K562 (cell line): Measurements from ENCODE around the gene PLD1. TPM values are rescaled to one million over a fixed set of nuclear protein-coding genes. Genes with fewer than 3 reads are reported as not detected.

Experiments used
- ATAC-seq: fragments of 200-7000 bp; cut with Tn5 transposase; 3 replicates; pipeline ENCODE4 v1.9.1; 2020; ENCODE audit warnings: moderate library complexity
- BruUV-seq: library from RNA; stranded (reverse); fragments of 400-500 nt; replicated peaks from 2 replicates; lab custom pipeline; 2021; lab: Mats Ljungman, UMichigan
- CTCF ChIA-PET: fragments of 300-600 bp; formaldehyde crosslinking; extraction: SDS; loops from one replicate; lab custom pipeline; 2021; ENCODE audit warnings: low intra/inter-chr PET ratio; lab: Yijun Ruan, JAX
- POLR2A ChIA-PET: fragments of 300-600, 350-650 bp; sonication (Branson Sonifier 250); formaldehyde crosslinking; extraction: SDS; loops from one replicate; lab custom pipeline; 2021; ENCODE audit warnings: antibody characterized with exemption, inconsistent platforms; lab: Yijun Ruan, JAX
- DNase-seq, 4 experiments: peaks; one replicate each; pipeline versions ENCODE4 v3.0.0 to v3.0.0-alpha.2; 2011 to 2018; ENCODE audit warnings: low spot score in 3 of 4, mixed read lengths in 3 of 4; ENCODE audit errors: extremely low read depth in 1 of 4
- FAIRE-seq: peaks from 2 replicates; lab custom pipeline; 2011; peaks lifted over from hg19 to GRCh38; lab: Jason Lieb, UNC
- H2AFZ ChIP-seq: 2 replicates; pipeline ENCODE4 v1.6.0; 2011; ENCODE audit warnings: low read depth, low read length, control low read depth, inconsistent platforms
- H3K27ac ChIP-seq: fragments of 200-600 bp; 3 replicates; pipeline ENCODE4 v1.8.0; 2011; ENCODE audit warnings: low read depth, mild to moderate bottlenecking, control low read depth, inconsistent platforms, low read length, moderate library complexity, mixed read lengths; ENCODE audit errors: extremely low read depth
- H3K27me3 ChIP-seq, 2 experiments: fragments of 300-600 bp in 1 of 2; 2 replicates in 1 of 2; 3 replicates in 1 of 2; pipeline versions ENCODE4 v1.6.0 to v1.8.0; 2011; ENCODE audit warnings: inconsistent platforms in 2 of 2, low read length in 2 of 2, mild to moderate bottlenecking in 1 of 2, mixed read lengths in 1 of 2, moderate library complexity in 1 of 2; ENCODE audit not compliant: control insufficient read depth in 2 of 2, insufficient read depth in 2 of 2
- H3K36me3 ChIP-seq: fragments of 300-600 bp; 3 replicates; pipeline ENCODE4 v1.8.0; 2011; ENCODE audit warnings: mild to moderate bottlenecking, low read length, inconsistent platforms; ENCODE audit not compliant: control insufficient read depth, insufficient read depth
- H3K4me1 ChIP-seq, 2 experiments: fragments of 200-600 bp in 1 of 2; replicated peaks in 1 of 2; 2 replicates in 1 of 2; 3 replicates in 1 of 2; pipeline versions ENCODE4 v1.5.1 to v1.8.0; 2011; ENCODE audit warnings: inconsistent platforms in 2 of 2, low read length in 2 of 2, mild to moderate bottlenecking in 1 of 2, mixed read lengths in 1 of 2, moderate library complexity in 1 of 2; ENCODE audit not compliant: control insufficient read depth in 2 of 2, insufficient read depth in 2 of 2
- H3K4me2 ChIP-seq: 2 replicates; pipeline ENCODE4 v1.6.1; 2011; ENCODE audit warnings: low read length, control low read depth, inconsistent platforms, mixed read lengths; ENCODE audit not compliant: insufficient read depth
- H3K4me3 ChIP-seq: fragments of 200-600 bp; sonication (generic), shearing (Covaris generic); 2 replicates; pipeline ENCODE4 v1.5.1; 2016; ENCODE audit warnings: control low read depth, inconsistent platforms
- H3K79me2 ChIP-seq: fragments of 200-600 bp; 3 replicates; pipeline ENCODE4 v1.8.0; 2011; ENCODE audit warnings: low read length, inconsistent platforms; ENCODE audit not compliant: control insufficient read depth, insufficient read depth
- H3K9ac ChIP-seq, 2 experiments: 2 replicates each; pipeline versions ENCODE4 v1.6.0 to v1.6.1; 2011; ENCODE audit warnings: low read depth in 2 of 2, low read length in 2 of 2, control low read depth in 1 of 2, inconsistent platforms in 1 of 2, mild to moderate bottlenecking in 1 of 2, mixed read lengths in 1 of 2; ENCODE audit not compliant: insufficient read depth in 1 of 2
- H3K9me1 ChIP-seq: one replicate; pipeline ENCODE4 v1.6.0; 2011; ENCODE audit warnings: inconsistent platforms, mild to moderate bottlenecking, low read length, moderate library complexity; ENCODE audit not compliant: control insufficient read depth, insufficient read depth
- H3K9me3 ChIP-seq: replicated peaks from 2 replicates; pipeline ENCODE4 v1.5.1; 2011; ENCODE audit warnings: low read depth, low read length, inconsistent platforms; ENCODE audit not compliant: control insufficient read depth, insufficient read depth
- H4K20me1 ChIP-seq: replicated peaks from 2 replicates; pipeline ENCODE4 v1.6.1; 2011; ENCODE audit warnings: low read length, inconsistent platforms, mixed read lengths; ENCODE audit not compliant: control insufficient read depth, insufficient read depth
- ARID2 ChIP-seq: fragments of 450-650 bp; IDR thresholded peaks from 2 replicates; pipeline ENCODE4 v1.6.1; 2017; ENCODE audit warnings: antibody characterized with exemption, mild to moderate bottlenecking
- BCL6 ChIP-seq: fragments of 250-450 bp; sonication (Bioruptor Pico); IDR thresholded peaks from 2 replicates; pipeline ENCODE4 v1.4.0; 2020
- DMBX1 ChIP-seq: fragments of 250-450 bp; sonication (Bioruptor Pico); IDR thresholded peaks from 2 replicates; pipeline ENCODE4 v1.8.0; 2022; ENCODE audit warnings: inconsistent platforms, mild to moderate bottlenecking, moderate library complexity, borderline replicate concordance
- ID3 ChIP-seq, 2 experiments: fragments of 250-450 bp in 1 of 2; fragments of 450-650 bp in 1 of 2; sonication (Bioruptor Pico) in 1 of 2; IDR thresholded peaks; 2 replicates each; pipeline versions ENCODE4 v1.6.1 to v1.8.0; 2016 to 2021; ENCODE audit warnings: mild to moderate bottlenecking in 2 of 2, moderate library complexity in 2 of 2, missing compliant biosample characterization in 1 of 2, missing genetic modification characterization in 1 of 2
- NCOA1 ChIP-seq: fragments of 450-650 bp; IDR thresholded peaks from 2 replicates; pipeline ENCODE4 v1.6.1; 2016; ENCODE audit warnings: low read depth
- NFIC ChIP-seq: fragments of 450-650 bp; IDR thresholded peaks from 2 replicates; pipeline ENCODE4 v1.6.1; 2017; ENCODE audit warnings: mild to moderate bottlenecking, inconsistent platforms
- PHF21A ChIP-seq: fragments of 450-650 bp; IDR thresholded peaks from 2 replicates; pipeline ENCODE4 v1.6.1; 2017; ENCODE audit warnings: low read depth, borderline replicate concordance
- PTBP1 ChIP-seq: fragments of 200-400 bp; formaldehyde crosslinking; IDR thresholded peaks from 2 replicates; pipeline ENCODE4 v1.6.1; 2017; ENCODE audit warnings: low read depth, low read length
- RCOR1 ChIP-seq, 2 experiments: IDR thresholded peaks; 2 replicates each; pipeline ENCODE4 v1.6.1; 2012; ENCODE audit warnings: low read depth in 2 of 2, low read length in 2 of 2, borderline replicate concordance in 1 of 2, improper control_type of control experiment in 1 of 2
- SMAD4 ChIP-seq: fragments of 250-450 bp; sonication (Bioruptor Pico); conservative IDR thresholded peaks from 2 replicates; pipeline ENCODE4 v1.8.0; 2021; ENCODE audit warnings: inconsistent platforms, mild to moderate bottlenecking, moderate library complexity
- TRIM25 ChIP-seq: fragments of 450-650 bp; IDR thresholded peaks from 2 replicates; pipeline ENCODE4 v1.7.0; 2016; ENCODE audit warnings: borderline replicate concordance
- ZNF592 ChIP-seq: fragments of 450-650 bp; IDR thresholded peaks from 2 replicates; pipeline ENCODE4 v1.6.1; 2017; ENCODE audit warnings: antibody characterized with exemption, mild to moderate bottlenecking
- WGBS: fragments of 100-300 bp; shearing (Covaris generic); methylation state at CpG from one replicate; pipeline ENCODE4 v1.1.6; 2016; ENCODE audit warnings: low coverage, mixed read lengths; ENCODE audit not compliant: insufficient coverage; ENCODE audit errors: missing lambda C conversion rate; 5-methylcytosine and 5-hydroxymethylcytosine counted together
- in situ Hi-C: fragments of 300-500 bp; cut with MboI; formaldehyde crosslinking; loops from 4 replicates; pipeline ENCODE4 v1.15.0; 2018; ENCODE audit warnings: inconsistent platforms, mixed read lengths
- intact Hi-C: fragments of 100-400 bp; cut with micrococcal nuclease; formaldehyde crosslinking; loops from 2 replicates; pipeline ENCODE4 v1.14.2; 2022
- polyA plus RNA-seq, 8 experiments: library from polyadenylated mRNA; depleted of rRNA in 4 of 8; stranded (reverse) in 5 of 8; unstranded in 3 of 8; fragments of >200 nt; fragmentation: Nextera tagmentation in 2 of 8; fragmentation: Illumina TruSeq in 1 of 8; extraction: Ambion mirVana in 2 of 8; extraction: Trizol in 1 of 8; gene quantifications; 2 replicates each; pipeline versions ENCODE4 v1.2.1 to v1.2.3, GENCODE V29; 2011 to 2014; ENCODE audit warnings: inconsistent platforms in 1 of 8, missing spikeins in 1 of 8
- total RNA-seq, 7 experiments: library from RNA; depleted of rRNA in 6 of 7; stranded (reverse); fragments of >200 nt in 6 of 7; fragmentation: Illumina TruSeq in 2 of 7; extraction: Trizol in 2 of 7; gene quantifications; 2 replicates each; pipeline versions ENCODE4 v1.2.1 to v1.2.3, GENCODE V29; 2011 to 2021; ENCODE audit warnings: low replicate concordance in 1 of 7

The PLD1 gene
- total and polyA plus RNA-seq, 9 of the 15 experiments (the other 6 are each of a cell fraction or from before 2014, with no cell fraction given) = 8.4 to 26.1 (median 18.6) TPM

GRCh38 chr3:171830518-171830875, 20.2 kb upstream of the PLD1 start (continued):
- TF ChIP-seq ARID2 (no peak), PTBP1 (no peak), ID3 (CRISPR knock-in tag; IDR thresholded peaks at IDR 0.05) (no peak), ID3 (tag; IDR thresholded peaks at IDR 0.05) (no peak), SMAD4 (CRISPR knock-in tag) (no peak), NCOA1 (no peak)

GRCh38 chr3:171829841-171830517, 19.7 kb upstream of the PLD1 start:
- WGBS = 17% methylated on average over 6 of the region's 6 CpGs
- peak in 2 of 4 experiments; percentile 58 to 80 for DNase-seq
- TF ChIP-seq BCL6 (CRISPR knock-in tag) (no peak), PHF21A (0 out of 2 replicates have a peak, but pooled peaks have one; percentile 16), TRIM25 (no peak), ZNF592 (peak; percentile 25; the same call in 1 of the 2 replicates), RCOR1 (IDR thresholded peaks at IDR 0.05; ENCODE audit: borderline replicate concordance in 1 of 2, low read depth in 2 of 2, low read length in 2 of 2) (peak; percentile 70 to 92; a peak in 3 of 4 replicates), NFIC (peak; percentile 52), DMBX1 (0 out of 2 replicates have a peak, but pooled peaks have one; percentile 39)

More at GRCh38 chr3:171829841-171830517, 19.7 kb upstream of the PLD1 start:
- no peaks in the 10 kb centered on the region for H3K36me3 ChIP-seq
- ATAC-seq (peak; percentile 96), FAIRE-seq (peak; percentile 85)
- H3K9me1 ChIP-seq = no peaks in the 10 kb centered on the region
- no peaks in the 10 kb centered on the region for H3K9me3 ChIP-seq
- peak overlapping the region; percentile 32; the same call in 1 of the 2 replicates for H3K4me2 ChIP-seq
- no peaks in the 10 kb centered on the region for H4K20me1 ChIP-seq
- H3K27ac ChIP-seq = no peak overlapping the region
- no peaks in the 10 kb centered on the region for H3K27me3 ChIP-seq
- POLR2A ChIA-PET = interaction anchor here (0.6 to 1.4 kb wide), 6 partner anchors 16 to 645 kb away, joined by 3 to 4 read pairs (median 3); partner anchors contain the start of gene PLD1
- CTCF ChIA-PET = interaction anchor here (0.6 to 1.1 kb wide), 3 partner anchors 14 to 249 kb away, joined by 3 to 4 read pairs (median 3); no protein-coding TSS in a partner anchor
- H2AFZ ChIP-seq = peak overlapping the region; percentile 60; the same call in 1 of the 2 replicates
- H3K9ac ChIP-seq = no peak overlapping the region
- no peaks in the 10 kb centered on the region for H3K79me2 ChIP-seq
- in situ Hi-C loops = no loop called here
- H3K4me1 ChIP-seq = peaks cover 0 to 15% of the 10 kb centered on the region in 2 experiments; a peak in 3 of 5 replicates
- intact Hi-C loops = loop anchor here (1.0 to 10.0 kb wide), 4 partner anchors 58 to 645 kb away; no protein-coding TSS in a partner anchor
- H3K4me3 ChIP-seq = no peak overlapping the region
- BruUV-seq = no TSS peak
